ENCODE measurements around the gene SORCS1.

- TF ChIP-seq, protein P1, sequence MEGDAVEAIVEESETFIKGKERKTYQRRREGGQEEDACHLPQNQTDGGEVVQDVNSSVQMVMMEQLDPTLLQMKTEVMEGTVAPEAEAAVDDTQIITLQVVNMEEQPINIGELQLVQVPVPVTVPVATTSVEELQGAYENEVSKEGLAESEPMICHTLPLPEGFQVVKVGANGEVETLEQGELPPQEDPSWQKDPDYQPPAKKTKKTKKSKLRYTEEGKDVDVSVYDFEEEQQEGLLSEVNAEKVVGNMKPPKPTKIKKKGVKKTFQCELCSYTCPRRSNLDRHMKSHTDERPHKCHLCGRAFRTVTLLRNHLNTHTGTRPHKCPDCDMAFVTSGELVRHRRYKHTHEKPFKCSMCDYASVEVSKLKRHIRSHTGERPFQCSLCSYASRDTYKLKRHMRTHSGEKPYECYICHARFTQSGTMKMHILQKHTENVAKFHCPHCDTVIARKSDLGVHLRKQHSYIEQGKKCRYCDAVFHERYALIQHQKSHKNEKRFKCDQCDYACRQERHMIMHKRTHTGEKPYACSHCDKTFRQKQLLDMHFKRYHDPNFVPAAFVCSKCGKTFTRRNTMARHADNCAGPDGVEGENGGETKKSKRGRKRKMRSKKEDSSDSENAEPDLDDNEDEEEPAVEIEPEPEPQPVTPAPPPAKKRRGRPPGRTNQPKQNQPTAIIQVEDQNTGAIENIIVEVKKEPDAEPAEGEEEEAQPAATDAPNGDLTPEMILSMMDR (IDR thresholded peaks at IDR 0.05) = no peak
- TF ChIP-seq EZH2 (IDR thresholded peaks at IDR 0.05) (no peak), EZH2phosphoT487 (IDR thresholded peaks at IDR 0.05) (no peak)
Measured at GRCh38 chr10:107054469-107055156, 109.9 kb downstream of the SORCS1 start.

Data from neural progenitor cell (in vitro differentiated cells).